Heart left ventricle (tissue), 13 donors: ENCODE data around the gene GGNBP2.

ENCODE experiments used
- CTCF ChIP-seq, 12 donors: fragments of 200-600 bp; sonication (generic) in 4 of 12; IDR thresholded peaks; one replicate each; pipeline versions ENCODE4 v1.5.0 to v1.8.0; 2018 to 2022; ENCODE audit warnings: antibody characterized with exemption in 12 of 12, mild to moderate bottlenecking in 5 of 12
- POLR2A ChIP-seq, 2 donors: fragments of 450-650 bp; IDR thresholded peaks; one replicate each; pipeline ENCODE4 v1.6.1; 2017; ENCODE audit warnings: antibody characterized with exemption in 2 of 2, mild to moderate bottlenecking in 2 of 2, moderate library complexity in 2 of 2
- donor health status: ischemic (EF 13 %, LVEDD 7.1; RV severe dilation, severe dysfunction).
- donor health status: DM: no; HTN: yes; CAD: no.
- donor health status: DM: no; HTN: no; CAD: no.
- donor health status: ischemic (EF 25% LVEDD 6.9; RV normal size, moderate dysfunction).
- donor health status: ischemic (EF 25% LVEDD 5.7; RV mildly dilated, moderate dysfunction).
- donor health status: ischemic (EF 35%, LVEDD 5.7; RV mildly dilated, moderate dysfunction).
- donor health status: nonischemic (EF 11% LVEDD 7.7; RV severe dilation, severe dysfunction).
- donor health status: DM: yes; HTN: yes; CAD: no.
- donor health status: PGD.
- donor health status: ischemic (EF 29% LVEDD 5.4; RV normal size, mild dysfunction).
- donor health status: nonischemic (EF 23%, LVEDD 6.1; RV moderate dilation, normal function).

DNA sequence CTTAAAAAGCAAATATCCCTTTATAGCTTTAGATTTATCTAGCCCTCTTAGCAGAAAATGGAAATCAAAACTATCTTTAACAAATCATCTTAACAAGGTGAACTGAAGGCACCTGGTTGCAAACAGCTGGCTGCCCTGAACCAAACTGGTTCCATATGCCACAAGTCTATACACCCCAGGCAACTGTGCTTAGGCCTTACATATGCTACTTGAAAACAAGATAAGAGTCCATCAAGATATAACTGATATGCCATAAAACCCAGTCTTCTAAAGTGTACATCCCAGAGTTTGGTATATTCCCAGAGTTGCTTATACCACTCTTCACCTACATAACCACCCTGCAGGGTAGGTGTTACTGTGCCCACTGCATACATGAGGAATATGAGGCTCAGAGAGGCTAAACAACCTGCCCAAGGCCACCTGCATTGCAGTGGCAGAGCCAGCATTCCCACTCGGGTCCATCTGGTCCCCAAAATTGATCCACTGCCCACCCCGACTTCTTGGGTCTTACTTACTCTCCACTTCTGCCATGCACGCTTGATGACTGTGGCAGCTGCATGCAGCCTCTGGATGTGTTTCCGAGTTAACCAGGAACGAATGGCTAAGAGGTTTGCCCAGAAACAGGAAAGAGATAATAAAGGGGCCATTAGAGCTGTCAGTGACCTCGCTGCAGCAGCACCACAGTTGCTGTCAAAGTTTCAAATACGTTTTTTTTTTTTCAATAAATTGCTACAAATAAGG lies 46.0 kb upstream of the GGNBP2 start:
- TF ChIP-seq CTCF (IDR thresholded peaks at IDR 0.05) (no peak), POLR2A (IDR thresholded peaks at IDR 0.05) (no peak)
